ENCODE measurements around the gene CLDN14.
"Not testable (repeated sequence)": the region's sequence is repeated elsewhere in the genome, so short reads cannot be mapped to it uniquely, and the experiment has no call there.

The CLDN14 gene

DNA sequence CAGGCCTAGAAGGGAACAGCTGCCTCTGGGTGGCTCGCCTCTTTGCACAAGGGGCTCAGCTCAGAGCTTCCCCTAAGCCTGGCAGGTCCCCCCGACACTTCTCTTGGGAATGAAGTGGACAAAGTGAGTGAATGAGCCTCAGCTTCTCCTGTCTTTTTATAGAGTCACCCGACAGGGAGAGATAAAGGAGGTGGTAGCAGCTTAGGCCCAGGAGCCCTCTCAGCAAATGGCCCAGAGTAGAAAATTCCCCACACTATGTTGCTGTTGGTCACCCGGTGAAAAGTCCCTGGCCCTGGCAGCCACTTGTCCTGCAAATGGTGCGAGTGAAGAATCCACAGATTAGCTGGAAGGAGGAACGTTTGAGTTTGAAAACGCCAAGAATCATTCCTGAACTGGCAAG is 2.4 kb downstream of the CLDN14 start:
- TF ChIP-seq POLR2A (IDR thresholded peaks at IDR 0.05; ENCODE audit: low read depth, low read length) (no peak), TAF1 (IDR thresholded peaks at IDR 0.05; ENCODE audit: low read depth, low read length) (no peak), POLR2AphosphoS5 (IDR thresholded peaks at IDR 0.05; ENCODE audit: low read depth, low read length) (no peak), POU2F2 (IDR thresholded peaks at IDR 0.05; ENCODE audit: low read depth, low read length) (no peak), PAX5 (IDR thresholded peaks at IDR 0.05; ENCODE audit: insufficient read depth, low read length, severe bottlenecking) (no peak), SPI1 (IDR thresholded peaks at IDR 0.05; ENCODE audit: low read depth, low read length) (no peak)
- FAIRE-seq (no peak), DNase-seq (ENCODE audit: insufficient read length, low spot score) (no peak)

DNA sequence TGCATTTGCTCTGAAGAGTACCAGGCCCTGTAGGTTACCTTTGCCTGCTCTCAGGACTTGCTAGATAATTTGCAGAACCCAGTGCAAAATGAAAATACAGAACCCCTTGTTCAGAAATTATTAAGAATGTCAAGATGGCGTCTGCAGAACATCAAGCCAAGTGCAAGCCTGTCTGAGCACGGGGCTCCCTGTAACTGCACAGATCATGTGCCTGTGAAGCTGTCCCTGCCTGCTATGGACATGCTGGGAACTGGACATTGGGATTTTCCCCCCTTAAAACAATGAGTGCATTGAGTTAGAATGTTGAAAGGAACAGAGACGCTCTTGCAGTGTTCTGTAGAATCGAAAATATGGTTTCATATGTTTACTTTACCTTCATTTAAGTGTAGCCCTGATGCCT is 2.9 kb downstream of the CLDN14 start:
- no peak for FAIRE-seq
- TF ChIP-seq POLR2AphosphoS5 (IDR thresholded peaks at IDR 0.05; ENCODE audit: low read depth, low read length) (no peak), SPI1 (IDR thresholded peaks at IDR 0.05; ENCODE audit: low read depth, low read length) (no peak), PAX5 (IDR thresholded peaks at IDR 0.05; ENCODE audit: insufficient read depth, low read length, severe bottlenecking) (no peak)

GRCh38 chr21:36476541-36476940 is 3.4 kb downstream of the CLDN14 start:
- DNase-seq (ENCODE audit: insufficient read length, low spot score); FAIRE-seq: not testable (repeated sequence)

More for the DNA sequence above, 2.9 kb downstream of the CLDN14 start:
- no peak for DNase-seq (ENCODE audit: insufficient read length, low spot score)

- DNase-seq (ENCODE audit: insufficient read length, low spot score) (no peak), FAIRE-seq (no peak)
- no peak for TF ChIP-seq POU2F2 (IDR thresholded peaks at IDR 0.05; ENCODE audit: low read depth, low read length)
- no peak for TF ChIP-seq POLR2AphosphoS5 (IDR thresholded peaks at IDR 0.05; ENCODE audit: low read depth, low read length)
- TF ChIP-seq POLR2A (IDR thresholded peaks at IDR 0.05; ENCODE audit: low read depth, low read length) = no peak
- no peak for TF ChIP-seq TAF1 (IDR thresholded peaks at IDR 0.05; ENCODE audit: low read depth, low read length)
- no peak for TF ChIP-seq SPI1 (IDR thresholded peaks at IDR 0.05; ENCODE audit: low read depth, low read length)
- TF ChIP-seq PAX5 (IDR thresholded peaks at IDR 0.05; ENCODE audit: insufficient read depth, low read length, severe bottlenecking) = no peak
Measured at GRCh38 chr21:36474591-36474990, 5.3 kb downstream of the CLDN14 start.

DNA sequence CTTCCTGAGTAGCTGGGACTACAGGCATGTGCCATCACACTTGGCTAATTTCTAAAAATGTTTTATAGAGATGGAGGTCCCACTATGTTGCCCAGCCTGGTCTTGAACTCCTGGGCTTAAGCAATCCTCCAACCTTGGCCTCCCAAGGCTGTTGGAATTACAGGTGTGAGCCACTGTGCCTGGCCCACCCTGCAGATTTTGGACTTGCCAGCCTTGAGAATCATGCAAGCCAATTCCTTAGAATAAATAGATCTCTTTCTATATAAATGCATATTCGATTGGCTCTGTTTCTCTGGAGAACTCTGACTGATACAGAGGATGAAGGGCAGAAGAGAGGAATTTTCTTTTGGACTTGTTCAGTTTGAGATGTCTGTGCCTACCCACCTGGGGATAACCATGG is 6.7 kb downstream of the CLDN14 start:
- no peak for TF ChIP-seq TAF1 (IDR thresholded peaks at IDR 0.05; ENCODE audit: low read depth, low read length)
- TF ChIP-seq POU2F2 (IDR thresholded peaks at IDR 0.05; ENCODE audit: low read depth, low read length) = no peak
- TF ChIP-seq PAX5 (IDR thresholded peaks at IDR 0.05; ENCODE audit: insufficient read depth, low read length, severe bottlenecking) = no peak
- no peak for TF ChIP-seq POLR2AphosphoS5 (IDR thresholded peaks at IDR 0.05; ENCODE audit: low read depth, low read length)
- no peak for TF ChIP-seq SPI1 (IDR thresholded peaks at IDR 0.05; ENCODE audit: low read depth, low read length)
- no peak for TF ChIP-seq POLR2A (IDR thresholded peaks at IDR 0.05; ENCODE audit: low read depth, low read length)
- DNase-seq (ENCODE audit: insufficient read length, low spot score) = no peak
- FAIRE-seq = no peak

- DNase-seq (ENCODE audit: insufficient read length, low spot score) = no peak
- FAIRE-seq = peak; percentile 69
- TF ChIP-seq POLR2AphosphoS5 (IDR thresholded peaks at IDR 0.05; ENCODE audit: low read depth, low read length) = no peak
- TF ChIP-seq TAF1 (IDR thresholded peaks at IDR 0.05; ENCODE audit: low read depth, low read length) = no peak
- no peak for TF ChIP-seq PAX5 (IDR thresholded peaks at IDR 0.05; ENCODE audit: insufficient read depth, low read length, severe bottlenecking)
Measured at GRCh38 chr21:36472377-36472776, 7.5 kb downstream of the CLDN14 start.

GRCh38 chr21:36471254-36471723 is 8.6 kb downstream of the CLDN14 start:
- DNase-seq (ENCODE audit: insufficient read length, low spot score) (peak; percentile 40), FAIRE-seq (no peak)

DNA sequence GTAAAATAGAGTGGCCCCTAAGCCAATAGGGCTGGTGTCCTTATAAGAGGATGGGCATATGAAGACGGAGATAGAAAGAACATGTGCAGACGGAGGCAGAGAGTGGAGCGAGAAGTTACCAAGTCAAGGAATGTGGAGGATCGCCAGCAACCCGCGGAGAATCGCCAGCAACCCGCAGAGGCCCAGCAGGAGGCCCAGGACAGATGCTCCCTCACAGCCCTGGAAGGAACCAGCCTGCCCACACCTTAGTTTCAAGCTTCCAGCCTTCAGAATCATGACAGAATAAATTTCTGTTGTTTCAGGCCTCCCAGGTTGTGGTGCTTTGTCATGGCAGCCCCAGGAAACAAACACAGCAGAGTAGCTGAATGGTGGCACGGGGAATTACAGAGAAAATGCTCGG is 9.6 kb downstream of the CLDN14 start:
- FAIRE-seq = no peak
- no peak for DNase-seq (ENCODE audit: insufficient read length, low spot score)
- TF ChIP-seq SPI1 (IDR thresholded peaks at IDR 0.05; ENCODE audit: low read depth, low read length) = no peak
- TF ChIP-seq TAF1 (IDR thresholded peaks at IDR 0.05; ENCODE audit: low read depth, low read length) = no peak
- no peak for TF ChIP-seq POLR2A (IDR thresholded peaks at IDR 0.05; ENCODE audit: low read depth, low read length)
- TF ChIP-seq PAX5 (IDR thresholded peaks at IDR 0.05; ENCODE audit: insufficient read depth, low read length, severe bottlenecking) = no peak
- TF ChIP-seq POLR2AphosphoS5 (IDR thresholded peaks at IDR 0.05; ENCODE audit: low read depth, low read length) = no peak
- TF ChIP-seq POU2F2 (IDR thresholded peaks at IDR 0.05; ENCODE audit: low read depth, low read length) = no peak

More at GRCh38 chr21:36471254-36471723, 8.6 kb downstream of the CLDN14 start:
- TF ChIP-seq POU2F2 (IDR thresholded peaks at IDR 0.05; ENCODE audit: low read depth, low read length) = peak; percentile 28; the same call in 1 of the 2 replicates
- TF ChIP-seq POLR2A (IDR thresholded peaks at IDR 0.05; ENCODE audit: low read depth, low read length) = no peak
- TF ChIP-seq PAX5 (IDR thresholded peaks at IDR 0.05; ENCODE audit: insufficient read depth, low read length, severe bottlenecking) = no peak
- TF ChIP-seq SPI1 (IDR thresholded peaks at IDR 0.05; ENCODE audit: low read depth, low read length) = no peak

GRCh38 chr21:36466061-36466511 is 13.8 kb downstream of the CLDN14 start:
- FAIRE-seq (no peak), DNase-seq (ENCODE audit: insufficient read length, low spot score) (no peak)

GRCh38 chr21:36465478-36465877 is 14.4 kb downstream of the CLDN14 start:
- FAIRE-seq (no peak), DNase-seq (ENCODE audit: insufficient read length, low spot score) (no peak)
- TF ChIP-seq POLR2A (IDR thresholded peaks at IDR 0.05; ENCODE audit: low read depth, low read length) = no peak
- TF ChIP-seq POLR2AphosphoS5 (IDR thresholded peaks at IDR 0.05; ENCODE audit: low read depth, low read length) = no peak
- TF ChIP-seq POU2F2 (IDR thresholded peaks at IDR 0.05; ENCODE audit: low read depth, low read length) = no peak
- no peak for TF ChIP-seq PAX5 (IDR thresholded peaks at IDR 0.05; ENCODE audit: insufficient read depth, low read length, severe bottlenecking)
- TF ChIP-seq SPI1 (IDR thresholded peaks at IDR 0.05; ENCODE audit: low read depth, low read length) = no peak
- TF ChIP-seq TAF1 (IDR thresholded peaks at IDR 0.05; ENCODE audit: low read depth, low read length) = no peak

More at GRCh38 chr21:36466061-36466511, 13.8 kb downstream of the CLDN14 start:
- TF ChIP-seq POU2F2 (IDR thresholded peaks at IDR 0.05; ENCODE audit: low read depth, low read length) = no peak
- no peak for TF ChIP-seq POLR2A (IDR thresholded peaks at IDR 0.05; ENCODE audit: low read depth, low read length)
- no peak for TF ChIP-seq PAX5 (IDR thresholded peaks at IDR 0.05; ENCODE audit: insufficient read depth, low read length, severe bottlenecking)
- no peak for TF ChIP-seq POLR2AphosphoS5 (IDR thresholded peaks at IDR 0.05; ENCODE audit: low read depth, low read length)
- no peak for TF ChIP-seq TAF1 (IDR thresholded peaks at IDR 0.05; ENCODE audit: low read depth, low read length)
- no peak for TF ChIP-seq SPI1 (IDR thresholded peaks at IDR 0.05; ENCODE audit: low read depth, low read length)
